ENCODE measurements around the gene TBC1D17.
A peak's percentile ranks its signal among the peaks of the same experiment; 100 is the strongest.

Gene TBC1D17

GRCh38 chr19:49860336-49861102 lies 17.0 kb upstream of the TBC1D17 start:
- no peak for DNase-seq (ENCODE audit: low read depth in 2 of 2, low spot score in 1 of 2)

DNA sequence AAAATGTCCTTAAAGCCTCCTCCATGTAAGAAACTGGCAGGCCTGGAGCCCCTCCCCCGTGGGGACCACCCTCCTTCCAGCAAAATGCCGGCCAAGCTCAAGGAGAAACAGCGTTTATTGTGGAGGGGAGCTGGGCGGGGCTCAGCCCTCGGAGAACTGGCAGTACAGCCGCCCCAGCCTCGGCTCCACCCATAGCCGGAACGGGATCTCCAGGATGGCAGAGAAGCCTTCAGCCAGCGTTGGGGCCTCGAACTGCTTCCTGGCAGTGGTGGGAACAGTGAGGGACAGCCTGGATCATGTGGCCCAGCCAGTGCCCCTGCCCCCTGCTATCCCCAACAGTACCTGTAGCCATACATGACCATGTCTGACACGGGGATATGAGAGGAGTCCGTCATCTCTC lies 16.4 kb upstream of the TBC1D17 start:
- no peak for DNase-seq (ENCODE audit: low read depth in 2 of 2, low spot score in 1 of 2)

- no peak for DNase-seq (ENCODE audit: low read depth in 2 of 2, low spot score in 1 of 2)
Measured at GRCh38 chr19:49861541-49862378, 15.7 kb upstream of the TBC1D17 start.

- no peak for DNase-seq (ENCODE audit: low read depth in 2 of 2, low spot score in 1 of 2)
Measured at GRCh38 chr19:49862391-49863253, 14.9 kb upstream of the TBC1D17 start.

GRCh38 chr19:49863254-49863934 lies 14.1 kb upstream of the TBC1D17 start:
- no peak for DNase-seq (ENCODE audit: low read depth in 2 of 2, low spot score in 1 of 2)

DNA sequence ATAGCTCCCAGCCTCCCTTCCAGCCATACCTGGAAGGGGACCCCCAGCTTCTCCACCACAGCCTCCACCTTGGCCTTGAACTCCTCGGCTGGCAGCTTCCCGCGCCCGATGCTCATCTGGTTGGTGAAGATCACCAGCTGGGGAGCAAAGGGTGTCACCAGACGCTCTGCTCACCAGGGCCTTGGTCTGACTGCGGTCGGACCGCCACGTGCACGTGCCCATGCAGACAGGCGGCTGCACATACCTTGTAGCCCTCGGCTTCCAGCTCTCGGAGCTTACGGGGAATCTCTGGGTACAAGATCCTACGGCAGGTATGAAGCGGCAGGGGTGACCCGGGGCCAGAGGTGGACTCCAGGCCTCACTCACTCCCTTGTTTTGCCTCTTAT lies 13.6 kb upstream of the TBC1D17 start:
- DNase-seq (ENCODE audit: low read depth in 2 of 2, low spot score in 1 of 2), result no peak

DNA sequence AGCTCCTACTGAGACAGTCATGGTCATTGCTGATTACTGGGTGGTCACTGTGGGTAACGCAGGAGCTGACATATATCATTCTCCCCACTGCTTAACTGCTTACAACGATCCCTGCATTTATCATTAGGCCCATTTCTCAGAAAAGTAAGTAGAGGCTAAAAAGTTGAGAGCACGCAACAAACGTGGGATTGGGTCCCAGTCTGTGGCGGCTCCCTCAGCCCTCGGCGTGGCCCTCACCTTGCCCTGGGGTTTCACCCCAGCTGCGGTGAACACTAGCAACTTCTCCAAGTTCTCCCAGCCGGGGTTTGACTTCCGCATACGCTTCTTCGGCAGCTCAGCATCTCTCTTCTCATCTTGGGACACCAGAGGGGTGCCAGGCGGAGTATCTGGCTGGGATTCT lies 12.6 kb upstream of the TBC1D17 start:
- no peak for DNase-seq (ENCODE audit: low read depth in 2 of 2, low spot score in 1 of 2)

DNA sequence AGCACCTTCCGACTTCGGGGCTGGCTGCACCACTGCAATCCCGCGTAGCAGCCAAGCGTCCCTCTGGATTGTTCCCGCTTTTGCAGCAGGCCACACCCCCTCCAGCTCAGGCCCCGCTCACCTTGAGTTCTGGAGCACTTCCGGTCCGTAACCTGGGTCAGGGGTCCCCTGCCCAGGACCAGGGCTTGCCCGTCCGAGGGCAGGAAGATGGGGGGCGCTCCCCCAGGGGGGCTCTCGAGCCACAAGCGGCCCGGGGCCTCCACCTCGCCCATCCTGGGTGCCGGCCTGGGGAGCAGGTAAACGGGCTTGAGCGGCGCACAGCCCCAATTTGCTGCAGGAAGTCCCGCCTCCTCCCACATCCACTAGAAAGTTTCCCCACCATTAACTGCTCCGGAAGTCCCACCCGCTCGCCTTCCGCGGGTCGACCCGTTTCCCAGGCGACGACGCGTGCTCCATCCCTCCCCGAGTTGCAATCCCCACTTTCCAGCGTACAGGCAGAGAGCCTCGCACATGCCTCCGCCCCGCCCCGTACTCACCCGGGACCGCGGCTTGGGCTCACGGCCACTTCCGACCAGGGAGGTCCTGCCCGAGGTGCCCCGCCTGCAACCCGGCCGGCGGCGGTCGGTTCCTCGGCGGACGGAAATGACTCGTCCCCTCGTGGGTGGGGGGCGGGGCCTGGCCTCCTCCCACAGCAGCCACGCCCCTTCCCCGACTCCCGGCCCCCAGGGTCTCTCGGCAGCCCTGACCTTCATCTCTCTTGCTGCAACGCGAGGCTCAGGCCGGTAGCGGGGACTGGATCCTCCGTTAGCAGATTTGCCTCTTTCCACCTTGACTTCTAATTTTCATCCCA lies 10.3 kb upstream of the TBC1D17 start, which contains the start of gene PNKP:
TSS of gene PNKP (minus strand) at position 644 of the 850 bp plus-strand sequence. CDS start at position 272, 372 bp downstream.
- peak; percentile 79 to 82 for DNase-seq (ENCODE audit: low read depth in 2 of 2, low spot score in 1 of 2)

DNA sequence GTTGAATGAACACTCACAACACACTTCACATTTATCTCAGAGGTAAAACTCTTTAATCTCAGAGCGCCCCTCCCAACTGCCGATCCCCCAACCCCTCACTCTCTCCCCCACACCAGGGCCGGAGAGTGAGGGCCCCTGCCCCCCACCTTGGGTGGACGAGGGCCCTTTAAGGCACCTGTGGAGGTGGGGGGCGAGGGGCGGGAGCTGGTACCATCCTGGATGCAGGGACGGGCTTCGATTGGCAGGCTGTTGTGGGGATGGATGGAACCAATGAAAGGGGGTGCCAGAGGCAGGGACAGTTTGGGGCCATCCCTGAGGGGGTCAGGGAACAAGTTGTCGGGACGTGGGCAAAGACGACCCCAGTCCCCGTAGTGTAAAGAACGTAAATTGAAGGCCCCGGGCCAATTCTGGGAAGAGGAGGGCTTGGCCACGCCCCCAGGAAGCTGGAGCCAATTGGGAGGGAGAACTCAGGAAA lies 8.5 kb upstream of the TBC1D17 start:
- DNase-seq (ENCODE audit: low read depth in 2 of 2, low spot score in 1 of 2), result no peak

- DNase-seq (ENCODE audit: low read depth in 2 of 2, low spot score in 1 of 2), result peak; percentile 64 to 73
Measured at GRCh38 chr19:49869484-49870308, 7.8 kb upstream of the TBC1D17 start.

GRCh38 chr19:49870309-49870901 lies 7.1 kb upstream of the TBC1D17 start:
- no peak for DNase-seq (ENCODE audit: low read depth in 2 of 2, low spot score in 1 of 2)

DNA sequence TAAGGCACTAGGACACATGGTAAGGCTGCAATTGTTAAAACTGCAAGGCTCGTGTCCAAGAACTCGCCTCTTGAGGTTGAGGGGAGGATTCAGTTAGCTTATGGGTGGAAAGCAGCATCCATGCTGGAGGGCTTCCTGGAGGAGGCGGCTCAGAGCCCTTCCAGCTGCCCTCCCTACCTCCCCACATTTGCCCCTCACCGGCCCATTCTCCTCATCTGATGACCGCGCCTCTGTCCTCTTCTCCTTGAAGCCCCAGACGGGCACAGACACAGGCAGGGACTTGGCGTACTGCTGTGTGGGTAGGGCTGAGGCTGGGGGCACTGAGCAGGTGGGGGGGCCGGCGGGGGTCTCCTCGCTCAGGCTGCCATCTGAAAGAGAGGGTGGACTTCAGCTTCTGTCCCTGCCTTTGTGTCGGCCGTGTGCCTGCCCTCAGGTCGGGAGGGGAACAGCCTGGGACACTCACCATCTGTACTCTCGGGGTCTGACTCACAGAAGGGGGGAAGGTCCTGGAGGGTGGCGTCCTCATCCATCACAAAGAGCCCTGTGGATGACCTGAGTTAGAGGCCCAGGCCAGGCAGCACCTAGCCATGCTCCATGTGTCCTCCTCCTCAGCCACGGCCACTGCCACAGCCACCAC lies 6.0 kb upstream of the TBC1D17 start:
- no peak for DNase-seq (ENCODE audit: low read depth in 2 of 2, low spot score in 1 of 2)

DNA sequence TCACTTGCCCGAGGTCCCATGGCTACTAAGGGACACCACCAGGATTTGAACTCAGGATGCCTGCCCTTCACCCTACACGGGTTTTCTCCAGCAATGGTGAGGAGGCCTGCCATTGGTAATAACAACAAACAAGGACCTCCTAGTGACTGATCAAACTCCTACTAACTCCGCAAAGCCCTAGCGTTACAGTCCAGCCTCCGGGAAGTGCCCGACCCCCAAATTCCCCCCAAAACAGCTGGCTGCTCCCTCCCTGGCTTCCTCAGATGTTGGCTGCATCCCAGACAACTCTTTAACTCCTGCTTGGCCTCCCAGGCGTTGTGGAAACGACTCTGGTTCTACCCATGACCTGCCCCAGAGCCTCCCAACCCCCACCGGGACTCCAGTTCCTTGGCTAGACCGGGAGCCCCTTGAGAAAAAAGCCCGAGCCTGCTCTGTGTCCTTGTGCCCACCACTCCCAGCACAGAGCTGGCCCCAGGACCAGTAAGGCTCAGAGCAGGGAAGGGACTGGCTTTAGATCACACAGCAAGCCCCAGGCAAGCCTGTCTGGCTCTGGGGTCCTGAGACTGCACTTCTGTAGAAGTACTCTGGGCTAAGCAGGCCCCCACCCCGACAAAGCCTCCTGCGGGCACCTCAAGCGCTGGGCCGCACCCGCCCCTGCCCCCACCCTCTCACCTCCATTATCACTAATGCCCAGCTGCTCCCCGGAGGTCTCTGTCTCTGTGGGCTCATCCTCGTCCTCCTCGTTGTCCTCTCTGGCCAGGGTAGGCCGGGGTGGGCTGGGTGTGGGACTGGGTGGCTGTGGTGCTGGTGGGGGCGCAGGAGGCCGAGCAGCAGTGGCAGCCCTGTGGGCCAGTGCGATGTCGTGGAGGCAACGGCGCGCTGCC lies 5.0 kb upstream of the TBC1D17 start:
- DNase-seq (ENCODE audit: low read depth in 2 of 2, low spot score in 1 of 2), result no peak

DNA sequence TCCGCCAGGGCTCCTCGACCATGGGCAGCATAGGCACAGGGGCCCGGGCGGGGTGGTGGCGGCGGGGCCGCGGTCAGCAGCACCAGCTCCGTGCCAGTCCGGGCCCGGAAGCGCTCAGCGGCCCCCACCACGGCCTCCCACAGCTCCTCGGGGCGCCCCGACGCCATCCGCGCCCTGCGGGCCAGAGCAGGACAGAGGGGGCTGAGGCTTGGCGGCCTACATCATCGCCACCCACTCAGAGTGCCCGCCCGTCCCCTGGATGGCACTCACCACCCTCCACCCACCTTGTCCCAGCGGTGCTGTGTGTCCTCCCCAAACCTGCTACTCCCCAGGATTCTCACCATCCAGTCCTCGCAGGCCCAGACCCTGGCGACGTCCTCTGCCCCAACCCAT lies 4.4 kb upstream of the TBC1D17 start:
- no peak for DNase-seq (ENCODE audit: low read depth in 2 of 2, low spot score in 1 of 2)

GRCh38 chr19:49873834-49874233 lies 3.7 kb upstream of the TBC1D17 start:
- no peak for DNase-seq (ENCODE audit: low read depth in 2 of 2, low spot score in 1 of 2)

- no peak for DNase-seq (ENCODE audit: low read depth in 2 of 2, low spot score in 1 of 2)
Measured at GRCh38 chr19:49874503-49875157, 2.9 kb upstream of the TBC1D17 start.
